GM18499 (cell line): ENCODE measurements around the gene KLHDC7B.
"Not testable (repeated sequence)": the region's sequence is repeated elsewhere in the genome, so short reads cannot be mapped to it uniquely, and the experiment has no call there.

Experiments
- ATAC-seq: cut with Tn5 transposase; IDR thresholded peaks from one replicate; pipeline ENCODE4 v1.9.1; 2021; ENCODE audit warnings: moderate number of reproducible peaks; ENCODE audit not compliant: insufficient read depth, unreplicated experiment

KLHDC7B gene

DNA sequence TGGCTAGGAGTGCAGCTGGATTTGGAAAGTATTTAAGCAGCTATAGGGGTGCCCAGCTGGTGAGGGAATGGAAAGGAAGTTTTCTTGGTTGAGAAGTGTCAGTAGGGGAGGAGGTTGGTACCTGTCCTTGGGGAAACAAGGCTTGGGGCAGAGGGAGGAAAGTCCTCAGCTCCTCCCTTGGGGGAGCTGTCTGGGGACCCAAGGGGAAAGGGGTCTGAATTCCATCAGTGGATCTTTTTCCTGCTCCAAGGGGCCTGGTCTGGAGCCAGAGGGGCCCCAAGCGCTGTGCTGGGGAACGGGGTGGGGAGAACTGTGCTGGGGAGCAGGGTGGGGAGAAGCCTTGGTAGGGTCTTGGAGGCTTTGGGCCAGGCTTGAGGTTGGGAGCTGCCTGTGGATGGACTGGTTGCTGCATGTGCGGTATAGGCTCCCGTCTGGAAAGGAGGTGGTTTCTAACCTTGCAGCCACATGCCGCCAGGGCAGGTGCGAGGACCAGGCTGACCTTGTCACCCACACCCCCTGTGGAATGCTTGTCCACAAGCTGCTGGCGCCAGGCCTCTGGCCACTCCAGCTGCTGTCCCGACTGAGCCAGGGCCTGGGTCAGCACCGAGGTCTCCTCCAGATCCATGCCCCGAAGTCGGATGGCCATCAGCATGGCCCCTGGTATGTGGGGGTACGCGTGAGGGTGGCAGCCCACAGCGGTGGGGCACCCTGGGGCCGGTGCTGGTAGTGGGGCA lies 16.9 kb upstream of the KLHDC7B start:
- no peak for ATAC-seq

DNA sequence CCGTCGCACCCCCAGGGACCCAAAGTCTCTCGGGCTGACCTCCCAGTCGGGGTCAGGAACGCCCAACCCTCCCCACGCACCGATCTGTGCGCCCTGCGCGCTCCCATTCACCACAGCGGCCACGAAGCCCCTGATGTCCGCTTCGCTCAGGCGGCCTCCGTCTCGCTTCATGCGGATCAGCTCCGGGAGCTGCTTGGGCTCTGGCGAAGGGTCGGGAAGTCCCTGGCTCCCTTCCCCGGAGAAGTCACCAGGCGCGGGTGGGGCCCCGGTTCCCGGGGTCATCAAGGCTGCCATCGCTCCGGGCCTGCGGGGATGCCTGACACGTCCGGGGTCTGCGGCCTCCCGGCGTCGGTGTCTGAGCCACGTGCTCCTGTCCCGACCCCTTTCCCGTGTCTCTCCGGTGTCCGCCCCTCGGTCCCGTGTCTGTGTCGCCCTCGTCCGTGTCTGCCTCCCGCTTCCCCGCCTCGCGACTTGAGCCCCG lies 16.2 kb upstream of the KLHDC7B start:
- no peak for ATAC-seq

DNA sequence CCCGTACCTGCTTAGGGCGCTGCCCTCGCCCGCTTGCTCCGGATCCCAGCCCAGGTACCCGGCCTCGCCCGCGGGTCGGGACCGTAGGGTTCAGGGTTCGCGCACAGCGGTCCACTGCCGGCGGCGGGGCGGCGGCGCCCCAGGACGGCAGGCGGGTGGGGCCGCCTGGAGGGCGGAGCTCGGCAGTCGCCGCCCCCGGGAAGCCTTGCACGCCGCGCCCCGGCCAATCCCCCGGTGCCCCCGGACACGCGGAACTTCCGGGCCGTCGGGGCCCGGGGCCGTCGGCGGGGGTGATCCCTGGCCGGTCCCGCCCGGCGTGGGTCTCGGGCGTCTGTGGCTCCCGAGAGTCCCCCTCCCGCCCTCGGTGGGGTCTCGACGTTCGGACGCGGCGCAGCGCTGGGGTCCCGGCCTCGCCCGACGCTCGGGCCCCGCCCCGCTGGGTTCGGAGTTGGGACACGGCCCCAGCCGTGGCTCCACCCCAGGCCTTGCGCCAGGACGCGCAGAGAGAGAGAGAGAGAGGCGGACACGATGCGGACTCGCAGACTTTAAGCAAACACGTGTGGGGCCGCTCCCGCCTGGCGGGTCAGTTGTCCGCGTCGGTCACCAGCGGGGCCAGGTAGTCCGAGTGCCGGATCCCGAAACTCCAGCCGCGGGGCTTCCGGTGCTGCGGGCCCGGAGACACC lies 15.7 kb upstream of the KLHDC7B start, which contains the start of gene TYMP:
TYMP (minus strand) TSS at position 116 of the 683 bp plus-strand sequence. CDS start 303 bp downstream, outside the sequence.
- ATAC-seq, result no peak

DNA sequence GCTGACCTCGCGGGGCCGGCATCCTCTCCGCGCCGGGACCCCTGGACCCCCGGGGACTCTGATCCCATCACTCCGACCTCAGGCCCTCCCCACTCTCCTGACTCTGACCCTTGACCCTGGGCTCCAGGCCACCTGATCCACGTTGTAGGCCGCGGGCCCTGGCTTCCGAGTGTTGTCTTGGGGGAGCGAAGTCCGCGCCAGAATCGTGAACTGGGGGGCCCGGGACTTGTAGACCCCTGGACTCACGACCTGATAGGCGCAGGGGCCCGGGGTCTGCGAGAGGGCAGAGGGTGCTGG lies 15.2 kb upstream of the KLHDC7B start:
- ATAC-seq, result no peak

DNA sequence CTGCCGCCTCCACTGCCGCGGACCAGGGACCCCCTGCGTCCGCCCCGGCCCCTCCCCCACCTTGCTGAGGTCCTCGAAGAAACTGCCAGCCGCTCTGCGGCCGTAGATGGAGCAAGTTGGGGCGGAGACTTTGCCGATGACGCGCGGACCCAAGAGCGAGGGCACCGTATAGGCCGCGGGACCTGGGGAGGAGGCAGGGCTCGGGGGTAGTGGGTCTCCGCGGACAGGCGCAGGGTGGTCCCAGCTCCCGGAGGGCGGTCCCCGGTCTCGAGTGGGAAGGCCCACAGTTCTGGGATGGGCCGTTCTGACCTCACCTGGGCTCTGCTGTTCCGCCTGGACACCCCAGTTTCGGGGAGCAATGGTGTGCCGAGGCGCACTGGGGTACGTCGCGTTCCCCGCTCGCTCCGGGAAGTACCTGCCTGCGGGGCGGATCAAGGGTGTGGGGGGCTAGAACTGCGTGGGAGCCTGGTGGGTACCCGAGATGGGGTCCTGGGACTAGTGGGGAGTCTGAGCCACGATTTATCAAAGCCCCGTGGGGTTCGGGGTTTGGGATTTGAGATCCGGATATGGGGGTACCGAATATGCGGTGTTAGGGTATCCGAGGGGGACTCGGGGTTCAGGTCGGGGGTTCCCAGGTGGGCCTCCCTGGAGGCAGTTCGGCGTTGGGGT lies 14.7 kb upstream of the KLHDC7B start:
- ATAC-seq, result no peak

DNA sequence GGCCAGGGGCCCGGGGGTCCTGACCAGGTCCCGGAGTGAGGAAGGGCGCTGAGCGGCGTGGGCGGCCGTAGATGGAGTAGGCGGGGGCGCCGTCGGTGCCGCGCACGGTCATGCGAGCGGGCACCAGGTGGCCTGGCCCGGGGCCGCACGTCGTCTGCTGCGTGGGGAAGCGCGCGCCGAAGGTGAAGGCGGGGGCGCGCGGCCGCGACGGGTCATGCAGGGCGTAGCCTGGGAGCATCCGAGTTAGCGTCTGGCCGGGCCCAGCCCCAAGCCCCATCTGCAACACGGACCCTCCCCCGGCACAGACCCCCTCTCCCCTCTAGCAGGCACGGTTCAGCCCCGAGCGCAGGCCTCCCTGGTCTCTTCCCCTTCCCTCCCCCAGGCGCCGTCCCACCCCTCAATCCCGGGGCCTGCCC lies 14.1 kb upstream of the KLHDC7B start:
- no peak for ATAC-seq

DNA sequence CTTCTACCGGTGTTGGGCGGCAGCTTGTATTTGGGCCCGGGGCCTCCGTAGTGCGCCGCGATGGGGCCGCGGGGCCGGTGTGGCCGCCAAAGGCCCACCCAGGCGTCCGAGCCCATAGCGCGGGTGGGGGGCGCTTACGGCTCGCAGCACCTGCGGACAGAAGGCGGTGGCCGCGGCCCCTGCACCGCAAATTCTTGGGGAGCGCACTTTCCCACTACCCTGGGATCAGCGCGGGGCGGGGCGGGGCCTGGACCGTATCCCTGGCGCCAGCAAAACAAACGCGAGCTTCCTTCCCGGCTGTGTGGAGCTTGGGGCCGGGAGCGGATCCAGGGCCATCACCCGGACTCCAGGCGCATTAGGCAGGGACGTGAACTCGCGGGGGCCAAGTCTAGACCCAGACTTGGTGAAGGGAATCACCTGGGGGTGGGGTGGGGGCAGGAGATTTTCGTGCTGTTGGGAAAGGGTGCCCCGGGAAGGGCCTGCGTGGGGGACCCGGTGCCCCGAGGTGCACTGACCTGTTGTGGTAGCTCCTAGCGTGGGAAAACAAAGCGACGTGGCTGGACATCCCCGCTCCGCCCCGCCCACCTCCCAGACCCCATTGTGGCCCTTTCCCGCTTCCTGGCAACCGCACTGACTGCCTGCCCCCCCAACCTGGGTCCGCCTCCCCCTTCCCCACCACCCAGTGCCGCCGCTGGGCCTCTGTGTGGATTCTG lies 13.6 kb upstream of the KLHDC7B start:
- ATAC-seq, result no peak

DNA sequence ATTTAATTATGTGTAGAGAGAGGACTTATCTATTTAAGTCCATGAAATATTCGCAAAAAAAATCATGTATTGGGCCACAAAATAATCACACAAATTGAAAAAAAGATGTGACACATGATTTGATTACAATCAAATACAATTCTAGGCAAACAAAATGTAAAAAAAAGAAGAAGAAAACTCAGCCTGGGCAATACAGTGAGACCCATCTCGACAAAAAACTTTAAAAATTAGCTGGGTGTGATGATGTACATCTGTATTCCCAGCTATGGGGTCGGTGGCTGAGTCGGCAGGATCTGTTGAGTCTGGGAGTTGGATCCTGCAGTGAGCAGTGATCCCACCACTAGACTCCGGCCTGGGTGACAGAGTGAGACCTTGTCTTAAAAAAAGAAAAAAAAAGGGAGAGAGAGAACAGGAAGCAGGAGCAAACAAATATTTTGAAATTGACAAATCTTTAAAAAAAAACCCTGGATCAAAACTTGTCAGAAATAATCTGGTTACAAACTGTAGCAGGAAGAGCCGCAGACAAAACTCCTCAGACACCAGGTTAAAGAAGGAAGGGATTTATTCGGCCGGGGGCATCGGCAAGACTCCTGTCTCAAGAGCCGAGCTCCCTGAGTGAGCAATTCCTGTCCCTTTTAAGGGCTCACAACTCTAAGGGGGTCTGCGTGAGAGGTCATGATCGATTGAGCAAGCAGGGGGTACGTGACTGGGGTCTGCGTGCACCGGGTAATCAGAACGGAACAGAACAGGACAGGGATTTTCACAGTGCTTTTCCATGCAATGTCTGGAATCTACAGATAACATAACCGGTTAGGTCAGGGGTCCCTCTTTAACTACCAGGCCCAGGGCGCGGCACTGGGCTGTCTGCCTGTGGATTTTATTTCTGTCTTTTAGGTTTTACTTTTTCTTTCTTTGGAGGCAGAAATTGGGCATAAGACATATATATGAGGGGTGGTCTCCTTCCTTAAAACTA lies 12.6 kb upstream of the KLHDC7B start:
- no peak for ATAC-seq

DNA sequence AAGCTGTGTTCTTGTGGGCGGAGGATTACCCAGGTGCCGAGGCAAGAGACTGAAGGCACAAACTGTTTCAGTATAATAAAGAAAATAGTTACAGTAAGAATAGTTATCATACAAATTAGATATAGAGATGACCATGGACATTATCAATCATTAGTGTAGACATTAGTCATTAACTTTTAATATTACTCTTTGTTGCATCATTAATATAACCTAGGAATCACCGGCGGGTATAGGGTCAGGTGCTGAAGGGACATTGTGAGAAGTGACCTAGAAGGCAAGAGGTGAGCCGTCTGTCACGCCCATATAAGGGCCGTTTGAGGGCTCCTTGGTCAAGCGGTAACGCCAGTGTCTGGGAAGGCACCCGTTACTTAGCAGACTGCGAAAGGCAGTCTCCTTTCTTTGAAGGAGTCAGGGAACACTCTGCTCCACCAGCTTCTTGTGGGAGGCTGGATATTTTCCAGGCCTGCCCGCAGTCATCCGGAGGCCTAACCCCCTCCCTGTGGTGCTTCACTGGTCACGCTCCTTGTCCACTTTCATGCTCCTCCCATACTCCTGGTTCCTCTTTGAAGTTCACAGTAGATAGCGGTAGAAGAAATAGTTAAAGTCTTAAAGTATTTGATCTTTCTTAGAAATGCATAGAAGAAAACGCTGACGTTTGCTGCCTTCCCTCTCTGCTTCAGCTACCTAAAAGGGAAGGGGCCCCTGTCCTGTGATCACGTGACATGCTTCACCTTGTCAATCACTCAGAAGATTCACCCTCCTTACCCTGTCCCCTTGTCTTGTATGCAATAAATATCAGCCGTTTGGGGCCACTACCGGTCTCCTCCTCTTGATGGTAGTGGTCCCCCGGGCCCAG lies 11.6 kb upstream of the KLHDC7B start:
- not testable (repeated sequence) for ATAC-seq

DNA sequence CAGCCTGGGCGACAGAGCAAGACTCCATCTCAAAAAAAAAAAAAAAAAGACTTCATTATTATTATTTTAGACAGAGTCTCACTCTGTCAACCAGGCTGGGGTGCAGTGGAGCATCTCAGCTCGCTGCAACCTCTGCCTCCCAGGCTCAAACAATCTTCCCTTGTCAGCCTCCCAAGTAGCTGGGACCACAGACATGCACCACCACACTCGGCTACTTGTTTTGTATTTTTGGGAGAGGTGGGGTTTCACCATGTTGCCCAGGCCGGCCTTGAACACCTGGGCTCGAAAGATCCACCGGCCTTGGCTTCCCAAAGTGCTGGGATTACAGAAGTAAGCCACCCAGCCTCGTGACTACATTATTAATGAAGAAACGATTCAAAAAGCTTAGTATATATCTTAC lies 10.6 kb upstream of the KLHDC7B start:
- ATAC-seq, result no peak

DNA sequence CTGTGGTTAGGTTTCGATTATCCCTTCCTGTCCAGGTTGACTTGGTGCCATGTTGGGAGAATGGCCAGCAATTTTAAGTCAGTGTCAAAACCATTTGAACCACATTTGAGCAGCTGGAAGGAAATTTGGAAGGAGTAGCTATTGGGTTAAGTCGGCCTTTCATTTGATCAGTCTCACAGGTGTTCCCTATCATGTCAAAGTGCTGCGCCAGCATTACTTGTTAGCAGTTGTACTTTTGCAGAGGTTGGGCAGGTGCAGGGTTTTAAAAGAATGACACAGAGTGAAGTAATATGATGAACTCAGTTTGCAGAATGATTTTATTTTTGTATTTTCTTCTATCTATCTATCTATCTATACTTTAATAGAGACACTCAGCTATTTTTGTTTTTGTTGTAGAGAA lies 9.5 kb upstream of the KLHDC7B start:
- ATAC-seq, result no peak

DNA sequence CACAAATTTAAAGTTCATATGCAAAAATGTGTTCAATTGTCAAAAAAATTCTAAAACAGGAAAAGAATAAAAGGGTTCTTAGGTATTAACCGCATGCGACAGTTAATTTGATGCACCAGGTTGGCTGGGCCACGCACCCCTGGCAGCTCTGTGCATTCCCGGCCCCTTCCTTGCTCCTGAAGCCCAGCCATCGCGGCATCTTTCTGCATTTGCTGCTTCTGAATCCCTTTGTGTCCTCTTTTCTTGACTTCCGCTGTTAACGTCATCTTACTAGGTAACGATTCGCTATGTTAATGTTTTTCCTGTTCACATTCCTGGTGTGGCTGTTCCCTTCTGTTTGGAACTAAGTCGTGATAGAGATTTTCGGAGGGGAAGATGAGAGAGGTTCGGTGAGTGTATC lies 7.9 kb upstream of the KLHDC7B start:
- no peak for ATAC-seq

DNA sequence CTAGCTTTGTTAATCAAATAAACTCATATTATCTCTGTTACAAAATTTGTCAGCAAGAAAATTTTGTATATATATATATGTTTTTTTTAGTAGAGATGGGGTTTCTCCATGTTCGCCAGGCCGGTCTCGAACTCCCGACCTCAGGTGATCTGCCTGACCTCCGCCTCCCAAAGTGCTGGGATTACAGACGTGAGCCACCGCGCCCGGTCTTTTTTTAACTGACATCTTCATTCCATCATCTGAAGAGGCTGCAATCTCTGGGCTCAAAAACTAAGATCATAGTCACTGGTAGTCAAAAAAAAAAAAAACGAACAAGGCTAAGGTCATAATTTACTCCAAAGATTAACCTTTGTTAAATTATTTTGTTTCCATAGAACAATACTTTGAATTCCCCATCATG lies 5.3 kb upstream of the KLHDC7B start:
- no peak for ATAC-seq

DNA sequence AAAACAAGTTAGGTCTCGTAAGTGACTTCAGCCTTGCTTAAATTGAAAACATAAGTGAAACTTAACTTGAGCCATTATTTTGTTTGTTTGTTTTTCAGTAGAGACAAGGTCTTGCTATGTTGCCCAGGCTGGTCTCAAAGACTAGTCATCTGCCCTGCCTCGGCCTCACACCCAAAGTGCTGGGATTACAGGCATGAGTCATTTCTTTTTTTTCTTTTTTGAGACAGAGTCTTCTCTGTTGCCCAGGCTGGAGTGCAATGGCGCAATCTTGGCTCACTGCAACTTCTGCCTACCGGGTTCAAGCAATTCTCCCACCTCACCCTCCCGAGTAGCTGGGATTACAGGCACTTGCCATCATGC lies 4.1 kb upstream of the KLHDC7B start:
- ATAC-seq, result not testable (repeated sequence)

DNA sequence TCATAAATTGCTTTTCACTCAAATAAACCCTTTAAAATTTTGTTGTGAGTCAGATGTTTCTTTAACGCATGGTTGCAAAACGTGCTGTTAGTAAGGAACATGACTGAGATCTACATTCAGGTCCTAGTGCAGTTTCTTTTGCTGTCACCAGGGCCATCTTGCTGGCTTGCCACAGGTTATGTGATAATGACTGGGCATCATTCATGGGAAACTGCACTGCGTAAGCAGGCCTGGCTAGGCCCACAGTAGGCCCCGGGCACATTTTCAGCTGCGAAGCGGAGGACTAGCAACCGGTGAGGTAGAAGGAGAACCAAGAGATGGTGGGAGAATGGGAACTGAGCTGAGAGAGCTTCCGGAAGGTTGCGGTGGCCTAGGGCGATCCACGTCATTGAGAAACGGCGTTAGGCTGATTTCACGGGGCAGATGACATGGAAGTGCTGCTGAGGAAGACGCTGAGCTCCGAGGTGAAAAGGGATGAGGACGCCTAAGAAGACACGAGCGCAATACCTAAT lies 3.2 kb upstream of the KLHDC7B start:
- ATAC-seq, result no peak

DNA sequence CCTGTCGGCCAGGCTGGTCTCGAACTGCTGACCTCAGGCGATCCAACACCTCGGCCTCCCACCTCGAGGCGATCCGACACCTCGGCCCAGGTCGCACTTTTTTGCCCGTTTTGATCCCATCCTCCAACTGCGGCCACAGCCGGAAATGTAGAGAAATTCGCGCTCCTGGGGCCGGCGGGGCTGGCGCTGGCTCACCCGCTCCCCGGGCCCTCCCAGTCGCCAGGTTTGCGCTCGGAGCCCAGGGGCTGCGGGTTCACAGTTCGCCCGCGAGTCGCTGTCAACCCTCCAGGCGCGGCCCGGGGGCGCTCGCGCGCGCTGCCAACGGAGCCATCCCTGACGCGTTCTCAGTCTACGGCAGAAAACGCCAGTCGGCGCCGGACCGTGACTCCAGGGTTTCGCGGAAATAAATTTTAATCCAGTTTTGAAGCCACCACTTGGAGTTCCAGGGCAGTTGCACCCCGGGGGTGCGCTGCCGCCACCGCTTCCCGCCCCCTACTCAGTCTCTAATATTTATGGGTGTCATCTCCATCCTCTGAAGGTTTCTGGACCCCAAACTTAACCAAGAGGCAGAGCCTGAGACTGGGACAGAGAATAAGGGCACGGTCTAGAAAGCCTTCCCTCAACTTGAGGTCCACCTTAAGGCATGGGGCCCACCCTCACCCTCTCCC lies 1.5 kb upstream of the KLHDC7B start:
- ATAC-seq, result no peak

DNA sequence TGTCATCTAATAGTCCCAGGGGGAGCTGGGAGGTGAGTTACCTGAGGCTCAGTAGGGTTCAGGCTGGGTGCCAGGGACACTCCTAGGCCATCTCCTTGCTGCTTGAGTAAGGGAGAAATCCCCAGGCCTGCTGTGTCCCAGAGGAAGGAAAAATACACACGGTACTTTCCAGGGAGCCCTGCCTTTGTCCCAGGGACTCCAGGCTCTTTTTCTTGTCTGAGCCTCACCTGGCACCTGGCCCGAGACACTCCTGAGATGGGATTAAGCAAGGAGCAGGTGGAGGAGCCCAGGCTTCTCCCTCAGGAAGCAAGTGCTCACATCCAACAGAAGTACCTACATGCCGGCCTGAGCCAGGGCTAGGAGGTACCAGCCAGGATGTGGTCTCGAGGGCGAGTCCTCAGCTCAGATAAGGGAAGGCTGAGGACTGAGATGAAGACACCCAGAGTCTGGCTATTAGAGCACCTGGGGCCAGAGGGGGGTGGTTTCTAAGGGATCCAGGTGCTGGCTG lies 899 bp upstream of the KLHDC7B start:
- no peak for ATAC-seq
